Epithelial cell of esophagus (primary cell): ENCODE data around the gene RCAN1.
"Not testable (repeated sequence)": the region's sequence is repeated elsewhere in the genome, so short reads cannot be mapped to it uniquely, and the experiment has no call there.

Experiments used
- DNase-seq: peaks from one replicate; pipeline ENCODE4 v3.0.0; 2010; ENCODE audit warnings: low read depth
- H3K4me3 ChIP-seq: 2 replicates; pipeline ENCODE4 v1.5.1; 2011; ENCODE audit warnings: mild to moderate bottlenecking, low read length, control low read depth
- TF ChIP-seq, protein P1 (sequence below): IDR thresholded peaks from 2 replicates; pipeline ENCODE4 v1.5.1; 2011; ENCODE audit warnings: low read depth, mild to moderate bottlenecking, low read length, control low read depth, inconsistent platforms; ENCODE audit not compliant: insufficient read depth; ENCODE audit errors: missing control alignments

Gene RCAN1

DNA sequence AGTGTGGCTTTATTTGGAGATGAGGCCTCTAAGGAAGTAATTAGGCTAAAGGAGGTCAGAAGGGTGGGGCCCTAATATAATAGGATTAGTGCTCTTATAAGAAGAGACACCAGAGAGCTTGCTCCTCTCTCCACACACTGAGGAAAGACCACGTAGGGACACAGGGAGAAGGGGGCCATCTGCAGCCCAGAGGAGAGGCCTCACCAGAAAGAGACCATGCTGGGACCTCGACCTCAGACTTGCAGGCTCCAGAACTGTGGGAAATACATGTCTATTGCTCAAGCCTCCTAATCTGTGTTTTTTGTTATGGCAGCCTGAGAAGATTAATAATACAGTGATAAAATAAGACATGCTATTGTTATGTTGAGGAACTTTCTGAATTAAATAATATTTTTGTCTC lies 8.3 kb downstream of the RCAN1 start:
- no peak for DNase-seq
- H3K4me3 ChIP-seq, result no peak overlapping the region
- TF ChIP-seq, protein P1, sequence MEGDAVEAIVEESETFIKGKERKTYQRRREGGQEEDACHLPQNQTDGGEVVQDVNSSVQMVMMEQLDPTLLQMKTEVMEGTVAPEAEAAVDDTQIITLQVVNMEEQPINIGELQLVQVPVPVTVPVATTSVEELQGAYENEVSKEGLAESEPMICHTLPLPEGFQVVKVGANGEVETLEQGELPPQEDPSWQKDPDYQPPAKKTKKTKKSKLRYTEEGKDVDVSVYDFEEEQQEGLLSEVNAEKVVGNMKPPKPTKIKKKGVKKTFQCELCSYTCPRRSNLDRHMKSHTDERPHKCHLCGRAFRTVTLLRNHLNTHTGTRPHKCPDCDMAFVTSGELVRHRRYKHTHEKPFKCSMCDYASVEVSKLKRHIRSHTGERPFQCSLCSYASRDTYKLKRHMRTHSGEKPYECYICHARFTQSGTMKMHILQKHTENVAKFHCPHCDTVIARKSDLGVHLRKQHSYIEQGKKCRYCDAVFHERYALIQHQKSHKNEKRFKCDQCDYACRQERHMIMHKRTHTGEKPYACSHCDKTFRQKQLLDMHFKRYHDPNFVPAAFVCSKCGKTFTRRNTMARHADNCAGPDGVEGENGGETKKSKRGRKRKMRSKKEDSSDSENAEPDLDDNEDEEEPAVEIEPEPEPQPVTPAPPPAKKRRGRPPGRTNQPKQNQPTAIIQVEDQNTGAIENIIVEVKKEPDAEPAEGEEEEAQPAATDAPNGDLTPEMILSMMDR, result no peak

DNA sequence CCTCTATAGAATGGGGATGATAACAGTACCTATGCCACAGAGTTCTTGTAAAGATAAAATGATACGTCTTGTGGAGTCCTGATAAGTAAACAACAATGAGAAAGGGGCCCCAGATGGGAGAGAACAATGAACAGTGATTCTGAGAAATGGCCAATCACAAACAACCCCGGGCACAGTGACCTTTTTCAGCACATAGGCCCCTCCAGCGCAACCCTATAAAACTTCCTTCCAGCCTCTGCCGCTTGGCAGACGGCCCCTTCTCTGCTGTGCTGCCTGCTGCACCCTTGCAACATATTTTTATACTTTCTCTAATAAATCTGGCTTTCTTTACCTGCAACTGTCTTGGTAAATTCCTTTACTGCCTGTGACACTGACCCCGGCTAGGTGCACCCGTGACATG lies 8.9 kb downstream of the RCAN1 start:
- DNase-seq, result no peak
- TF ChIP-seq, protein P1, result no peak
- H3K4me3 ChIP-seq, result no peak overlapping the region

DNA sequence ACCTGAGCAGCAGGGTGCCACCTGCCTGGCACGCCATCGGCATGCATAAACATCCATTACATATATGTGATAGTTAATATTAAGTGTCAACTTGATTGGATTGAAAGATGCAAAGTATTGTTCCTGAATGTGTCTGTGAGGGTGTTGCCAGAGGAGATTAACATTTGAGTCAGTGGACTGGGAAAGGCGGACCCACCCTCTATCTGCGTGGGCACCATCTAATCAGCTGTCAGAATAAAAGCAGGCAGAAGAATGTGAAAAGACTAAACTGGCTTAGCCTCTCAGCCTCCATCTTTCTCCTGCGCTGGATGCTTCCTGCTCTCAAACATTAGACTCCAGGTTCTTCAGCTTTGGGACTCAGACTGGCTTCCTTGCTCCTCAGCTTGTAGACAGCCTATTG lies 10.0 kb downstream of the RCAN1 start:
- H3K4me3 ChIP-seq, DNase-seq: not testable (repeated sequence)

DNA sequence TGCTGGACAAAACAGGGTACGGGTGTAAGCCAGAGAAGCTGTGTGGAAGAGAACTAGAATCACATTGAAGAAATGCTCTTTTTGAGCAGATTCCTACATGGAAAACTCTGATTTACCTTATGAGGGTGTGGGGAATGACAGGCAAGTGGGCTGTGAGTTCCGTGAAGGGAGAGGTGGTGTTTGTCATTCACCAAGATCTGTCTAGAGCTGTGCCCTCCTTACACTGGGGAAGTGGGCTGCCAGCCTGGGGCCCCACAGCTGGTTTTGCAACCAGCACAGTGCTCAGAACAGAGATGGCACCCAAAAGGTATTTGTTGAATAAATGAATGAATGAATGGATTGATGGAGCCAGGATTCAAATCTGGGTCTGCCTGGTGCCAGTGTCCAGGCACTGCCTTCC lies 10.4 kb downstream of the RCAN1 start:
- TF ChIP-seq, protein P1, result no peak

DNA sequence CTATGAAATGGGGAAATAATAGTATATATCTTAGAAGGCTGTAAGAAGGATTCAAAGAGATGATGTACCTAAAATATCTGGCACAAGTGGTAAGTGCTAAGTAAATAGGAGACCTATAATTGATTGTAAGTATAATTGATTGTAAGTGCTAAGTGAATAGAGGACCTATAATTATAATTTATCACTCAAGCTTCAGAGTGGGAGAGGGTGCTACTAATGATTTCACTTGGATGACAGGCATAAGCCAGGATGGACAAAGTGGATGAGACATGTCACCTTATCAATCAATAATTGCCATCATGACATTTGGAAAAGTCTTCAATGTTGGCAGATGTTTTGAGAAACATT lies 11.2 kb downstream of the RCAN1 start:
- H3K4me3 ChIP-seq, result no peak overlapping the region
- no peak for DNase-seq
- TF ChIP-seq, protein P1, result no peak

More for the DNA sequence above, 10.4 kb downstream of the RCAN1 start:
- no peak overlapping the region for H3K4me3 ChIP-seq
- DNase-seq, result no peak

DNA sequence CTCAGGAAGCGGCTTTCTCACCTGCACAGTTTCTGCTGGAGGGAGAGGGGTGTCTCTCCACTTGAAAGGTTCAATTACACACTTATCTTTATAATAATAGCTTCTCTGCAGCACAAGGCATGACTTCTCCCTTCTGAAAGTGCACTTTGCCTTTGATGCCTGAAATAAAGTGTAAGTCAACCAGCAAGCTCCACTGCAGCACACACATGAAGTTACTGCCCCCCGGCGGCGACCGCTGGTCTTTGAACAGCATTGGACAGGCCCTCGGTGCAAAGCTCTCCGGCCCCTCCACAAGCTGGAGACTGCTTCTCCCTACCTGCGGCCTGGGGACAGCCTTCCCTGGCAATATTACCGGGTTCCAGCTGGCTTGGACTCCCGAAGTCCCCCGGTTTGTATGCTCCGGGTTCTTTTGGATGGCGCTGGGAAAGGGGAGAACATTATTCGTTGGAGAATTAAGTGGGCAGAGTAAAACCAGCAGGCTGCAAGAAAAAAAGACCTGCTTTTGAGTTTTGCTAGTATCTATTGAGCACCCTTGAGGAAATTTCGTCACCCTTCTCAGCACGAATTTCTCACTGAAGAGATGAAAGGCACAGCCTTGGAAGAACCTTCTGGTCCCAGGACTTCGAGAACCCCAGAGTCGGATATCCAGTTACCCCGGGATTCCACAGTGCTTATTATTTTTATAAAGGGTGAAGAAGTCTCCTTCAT lies 11.8 kb downstream of the RCAN1 start:
- peak; percentile 81 for DNase-seq
- TF ChIP-seq, protein P1, result peak; percentile 82
- no peak overlapping the region for H3K4me3 ChIP-seq

DNA sequence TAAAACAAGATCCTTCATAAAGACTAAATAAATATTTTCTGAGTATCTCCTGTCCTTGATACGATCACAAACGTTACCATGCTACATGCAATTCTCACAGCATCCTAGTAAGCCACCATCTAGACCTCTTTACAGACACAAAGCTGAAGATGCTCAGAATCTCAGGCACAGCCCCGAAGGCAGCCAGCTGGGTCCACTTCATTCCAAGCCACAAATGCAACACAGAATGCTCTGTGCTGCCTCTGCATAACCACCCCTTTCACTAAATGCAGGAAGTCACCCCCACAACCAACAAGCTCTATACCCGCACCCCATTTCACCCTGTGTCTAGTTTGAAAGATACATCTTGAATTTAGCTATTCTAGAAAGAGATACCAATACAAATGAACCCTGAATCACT lies 12.9 kb downstream of the RCAN1 start:
- no peak for DNase-seq
- TF ChIP-seq, protein P1, result no peak
- H3K4me3 ChIP-seq, result no peak overlapping the region
